K562 (cell line): ENCODE measurements around the gene IP6K1. TPM values are rescaled to one million over a fixed set of nuclear protein-coding genes. Genes with fewer than 3 reads are reported as not detected.

Experiments
- CHCHD3 ChIP-seq: fragments of 250-450 bp; sonication (Bioruptor Pico); IDR thresholded peaks from 2 replicates; pipeline ENCODE4 v2.1.2; 2022; ENCODE audit warnings: mild to moderate bottlenecking
- CHD1 ChIP-seq: fragments of 200-600 bp; sonication (generic); IDR thresholded peaks from one replicate; pipeline ENCODE4 v1.6.1; 2012; ENCODE audit warnings: mild to moderate bottlenecking, moderate library complexity, low read length, inconsistent platforms
- CREB1 ChIP-seq, 2 experiments: sonication (generic) in 1 of 2; formaldehyde crosslinking in 1 of 2; IDR thresholded peaks; 2 replicates each; pipeline versions ENCODE4 v1.6.1 to v1.8.0; 2012 to 2022; ENCODE audit warnings: inconsistent platforms in 1 of 2, mild to moderate bottlenecking in 1 of 2, missing genetic modification reagents in 1 of 2, moderate library complexity in 1 of 2
- DEAF1 ChIP-seq: fragments of 450-650 bp; formaldehyde crosslinking; IDR thresholded peaks from 2 replicates; pipeline ENCODE4 v1.4.0; 2020; ENCODE audit warnings: mild to moderate bottlenecking, moderate library complexity
- HINFP ChIP-seq: fragments of 450-650 bp; conservative IDR thresholded peaks from 2 replicates; pipeline ENCODE4 v1.6.1; 2016; ENCODE audit warnings: missing genetic modification characterization, low read depth, mild to moderate bottlenecking, control low read depth, missing compliant biosample characterization
- HNRNPLL ChIP-seq: fragments of 200-400 bp; formaldehyde crosslinking; IDR thresholded peaks from 2 replicates; pipeline ENCODE4 v1.6.1; 2017; ENCODE audit warnings: low read length, low read depth, mild to moderate bottlenecking; ENCODE audit not compliant: poor library complexity, severe bottlenecking
- MAX ChIP-seq: sonication (generic); formaldehyde crosslinking; IDR thresholded peaks from 2 replicates; pipeline ENCODE4 v1.9.0; 2022; ENCODE audit warnings: mild to moderate bottlenecking, missing genetic modification reagents
- MLX ChIP-seq, 2 experiments: fragments of 450-650 bp in 1 of 2; sonication (generic) in 1 of 2; formaldehyde crosslinking; conservative IDR thresholded peaks; 2 replicates each; pipeline versions ENCODE4 v1.4.0 to v1.8.1; 2020 to 2022; ENCODE audit warnings: mild to moderate bottlenecking in 1 of 2, missing genetic modification reagents in 1 of 2
- MNT ChIP-seq, 2 experiments: fragments of 450-650 bp; conservative IDR thresholded peaks; 2 replicates each; pipeline ENCODE4 v1.6.1; 2017; ENCODE audit warnings: mild to moderate bottlenecking in 2 of 2, moderate library complexity in 2 of 2
- NCOA6 ChIP-seq: fragments of 450-650 bp; IDR thresholded peaks from 2 replicates; pipeline ENCODE4 v1.6.1; 2017; ENCODE audit warnings: mild to moderate bottlenecking
- NR4A1 ChIP-seq, 2 experiments: fragments of 250-450 bp in 1 of 2; fragments of 450-650 bp in 1 of 2; sonication (Bioruptor Pico) in 1 of 2; IDR thresholded peaks; 2 replicates each; pipeline versions ENCODE4 v1.4.0 to v1.6.1; 2016 to 2020; ENCODE audit warnings: mild to moderate bottlenecking in 2 of 2, missing compliant biosample characterization in 1 of 2, missing genetic modification characterization in 1 of 2, moderate library complexity in 1 of 2
- NUFIP1 ChIP-seq: fragments of 450-650 bp; IDR thresholded peaks from 2 replicates; pipeline ENCODE4 v1.6.1; 2018; ENCODE audit not compliant: partially characterized antibody
- POLR2H ChIP-seq: IDR thresholded peaks from 2 replicates; pipeline ENCODE4 v1.6.1; 2016; ENCODE audit warnings: missing genetic modification characterization, low read depth, mild to moderate bottlenecking, control low read depth, missing compliant biosample characterization, moderate library complexity
- RAD21 ChIP-seq, 2 experiments: fragments of 250-450 bp in 1 of 2; fragments of 450-650 bp in 1 of 2; sonication (Bioruptor Pico) in 1 of 2; formaldehyde crosslinking in 1 of 2; IDR thresholded peaks in 1 of 2; conservative IDR thresholded peaks in 1 of 2; 2 replicates each; pipeline versions ENCODE4 v1.4.0 to v1.8.0; 2020 to 2022; ENCODE audit warnings: mild to moderate bottlenecking in 2 of 2, moderate library complexity in 1 of 2
- RBFOX2 ChIP-seq: fragments of 200-400 bp; formaldehyde crosslinking; IDR thresholded peaks from 2 replicates; pipeline ENCODE4 v1.6.1; 2017; ENCODE audit warnings: low read depth, mild to moderate bottlenecking, low read length, moderate library complexity
- SIN3B ChIP-seq: fragments of 450-650 bp; IDR thresholded peaks from 2 replicates; pipeline ENCODE4 v1.6.1; 2017; ENCODE audit warnings: low read depth, mild to moderate bottlenecking, moderate library complexity
- VEZF1 ChIP-seq: fragments of 200-800 bp; sonication (Bioruptor generic); IDR thresholded peaks from 2 replicates; pipeline ENCODE4 v1.6.1; 2017; ENCODE audit warnings: missing genetic modification characterization, missing compliant biosample characterization
- ZNF431 ChIP-seq: sonication (generic); formaldehyde crosslinking; IDR thresholded peaks from 2 replicates; pipeline ENCODE4 v1.8.0; 2022; ENCODE audit warnings: mild to moderate bottlenecking, missing genetic modification reagents
- polyA plus RNA-seq, 8 experiments: library from polyadenylated mRNA; depleted of rRNA in 4 of 8; stranded (reverse) in 5 of 8; unstranded in 3 of 8; fragments of >200 nt; fragmentation: Nextera tagmentation in 2 of 8; fragmentation: Illumina TruSeq in 1 of 8; extraction: Ambion mirVana in 2 of 8; extraction: Trizol in 1 of 8; gene quantifications; 2 replicates each; pipeline versions ENCODE4 v1.2.1 to v1.2.3, GENCODE V29; 2011 to 2014; ENCODE audit warnings: inconsistent platforms in 1 of 8, missing spikeins in 1 of 8
- total RNA-seq, 7 experiments: library from RNA; depleted of rRNA in 6 of 7; stranded (reverse); fragments of >200 nt in 6 of 7; fragmentation: Illumina TruSeq in 2 of 7; extraction: Trizol in 2 of 7; gene quantifications; 2 replicates each; pipeline versions ENCODE4 v1.2.1 to v1.2.3, GENCODE V29; 2011 to 2021; ENCODE audit warnings: low replicate concordance in 1 of 7

IP6K1 gene
- total and polyA plus RNA-seq, 9 of the 15 experiments (the other 6 are each of a cell fraction or from before 2014, with no cell fraction given) = 0.46 to 29.2 (median 13.1) TPM

GRCh38 chr3:49802719-49803464 is 16.6 kb upstream of the IP6K1 start, which contains the start of gene INKA1 (continued):
- TF ChIP-seq DEAF1 = peak; percentile 58
- no peak for TF ChIP-seq MLX (CRISPR knock-in tag; conservative IDR thresholded peaks at IDR 0.05)
- TF ChIP-seq RAD21 (CRISPR knock-in tag; conservative IDR thresholded peaks at IDR 0.05 in 1 of 2, IDR thresholded peaks at IDR 0.05 in 1 of 2) = peak; percentile 85 to 90
- peak; percentile 73 for TF ChIP-seq VEZF1 (CRISPR knock-in tag)
- peak; percentile 77 for TF ChIP-seq RBFOX2
- peak; percentile 8; the same call in 1 of the 2 replicates for TF ChIP-seq MAX (CRISPR knock-in tag)
- 0 out of 2 replicates have a peak, but pooled peaks have one; percentile 34 for TF ChIP-seq SIN3B
- no peak for TF ChIP-seq NUFIP1
- no peak for TF ChIP-seq ZNF431
- TF ChIP-seq NR4A1 (CRISPR knock-in tag; IDR thresholded peaks at IDR 0.05) = no peak
- no peak for TF ChIP-seq NR4A1 (tag; IDR thresholded peaks at IDR 0.05)
- no peak for TF ChIP-seq CHCHD3
- peak; percentile 57; the same call in 1 of the 2 replicates for TF ChIP-seq POLR2H (tag)
- TF ChIP-seq NCOA6 = peak; percentile 73
- TF ChIP-seq HINFP (tag) = peak; percentile 50; the same call in 1 of the 2 replicates
- peak; percentile 39 for TF ChIP-seq HNRNPLL
- peak; percentile 4 to 8; a peak in 3 of 4 replicates for TF ChIP-seq MNT (conservative IDR thresholded peaks at IDR 0.05)
- TF ChIP-seq CHD1 = no peak
- TF ChIP-seq CREB1 (IDR thresholded peaks at IDR 0.05) = no peak
- 0 out of 2 replicates have a peak, but pooled peaks have one; percentile 59 for TF ChIP-seq CREB1 (CRISPR knock-in tag; IDR thresholded peaks at IDR 0.05)
